Thyroid gland (tissue), 4 donors: ENCODE results near the gene WDR47.
"Not testable (repeated sequence)": the region's sequence is repeated elsewhere in the genome, so short reads cannot be mapped to it uniquely, and the experiment has no call there.

Experiments
- CTCF ChIP-seq, 6 experiments: fragments of 200-600 bp in 3 of 6; fragments of 450-650 bp in 3 of 6; sonication (generic) in 3 of 6; IDR thresholded peaks; one replicate each; pipeline ENCODE4 v1.5.1; 2016 to 2019; ENCODE audit warnings: antibody characterized with exemption in 6 of 6, mild to moderate bottlenecking in 2 of 6, inconsistent platforms in 1 of 6, moderate library complexity in 1 of 6
- POLR2A ChIP-seq, 2 donors: fragments of 450-650 bp; IDR thresholded peaks; one replicate each; pipeline ENCODE4 v1.6.1; 2017; ENCODE audit warnings: antibody characterized with exemption in 2 of 2, mild to moderate bottlenecking in 2 of 2, moderate library complexity in 1 of 2

GRCh38 chr1:109052145-109052544 lies 10.2 kb upstream of the WDR47 start:
- TF ChIP-seq POLR2A, CTCF (IDR thresholded peaks at IDR 0.05): not testable (repeated sequence)
